ENCODE measurements around the gene MEF2C.

GRCh38 chr5:88707216-88707965 is 175.6 kb downstream of the MEF2C start:
- no peak for TF ChIP-seq CTCF (IDR thresholded peaks at IDR 0.05)
- no peak for TF ChIP-seq POLR2AphosphoS5 (IDR thresholded peaks at IDR 0.05; ENCODE audit: low read depth, low read length)
- no peak for TF ChIP-seq REST (IDR thresholded peaks at IDR 0.05; ENCODE audit: insufficient read depth in 1 of 2, low read depth in 2 of 2, low read length in 1 of 2)
- TF ChIP-seq TCF7L2 (IDR thresholded peaks at IDR 0.05; ENCODE audit: low read depth, low read length), result no peak
- TF ChIP-seq SIN3A (IDR thresholded peaks at IDR 0.05; ENCODE audit: borderline replicate concordance, insufficient read depth, low read depth, low read length), result no peak
